Stomach smooth muscle (tissue), 2 donors: ENCODE measurements around the gene DZIP1L.
"Not testable (repeated sequence)": the region's sequence is repeated elsewhere in the genome, so short reads cannot be mapped to it uniquely, and the experiment has no call there.

Experiments used
- H3K27ac ChIP-seq: one replicate; pipeline ENCODE4 v1.7.0; 2013; ENCODE audit warnings: mild to moderate bottlenecking, low read length, inconsistent platforms
- H3K27me3 ChIP-seq, 2 donors: one replicate each; pipeline ENCODE4 v1.7.0; 2013; ENCODE audit warnings: low read length in 2 of 2; ENCODE audit not compliant: insufficient read depth in 2 of 2, control insufficient read depth in 1 of 2
- H3K36me3 ChIP-seq, 2 donors: one replicate each; pipeline ENCODE4 v1.7.0; 2013; ENCODE audit warnings: low read length in 2 of 2; ENCODE audit not compliant: control insufficient read depth in 2 of 2, insufficient read depth in 2 of 2
- H3K4me1 ChIP-seq: one replicate; pipeline ENCODE4 v1.7.0; 2013; ENCODE audit warnings: low read length; ENCODE audit not compliant: control insufficient read depth, insufficient read depth
- H3K4me3 ChIP-seq, 2 donors: one replicate each; pipeline ENCODE4 v1.7.0; 2013; ENCODE audit warnings: low read length in 2 of 2
- H3K9ac ChIP-seq, 2 donors: one replicate each; pipeline ENCODE4 v1.7.0; 2013; ENCODE audit warnings: low read length in 2 of 2, mild to moderate bottlenecking in 1 of 2
- H3K9me3 ChIP-seq, 2 donors: one replicate each; pipeline ENCODE4 v1.7.0; 2013; ENCODE audit warnings: low read length in 2 of 2; ENCODE audit not compliant: control insufficient read depth in 2 of 2
- donor health status: healthy.
- donor health status: Pancreatic carcinoma.

Gene DZIP1L

DNA sequence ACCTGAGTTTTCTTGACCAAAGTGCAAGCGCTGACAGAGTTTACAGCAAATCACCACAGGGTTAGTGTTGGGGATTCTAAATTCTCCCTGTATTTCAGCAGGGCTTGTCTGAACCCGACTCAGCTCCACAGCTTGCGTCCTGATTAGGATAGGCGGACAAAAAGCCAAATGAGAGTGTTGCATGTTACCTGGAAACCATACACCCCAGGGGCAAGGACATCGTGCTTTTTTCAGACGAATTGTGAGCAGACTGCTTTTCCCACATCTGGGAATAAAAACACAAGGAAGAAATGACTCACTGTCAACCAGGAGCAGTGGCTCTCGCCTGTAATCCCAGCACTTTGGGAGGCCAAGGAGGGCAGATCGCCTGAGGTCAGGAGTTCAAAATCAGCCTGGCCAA lies 3.0 kb downstream of the DZIP1L start:
- no peak overlapping the region for H3K27ac ChIP-seq
- peaks cover 11% of the 10 kb centered on the region for H3K4me1 ChIP-seq
- H3K27me3 ChIP-seq = no peaks in the 10 kb centered on the region
- H3K4me3 ChIP-seq = no peak overlapping the region
- H3K9ac ChIP-seq = no peak overlapping the region
- H3K9me3 ChIP-seq = no peaks in the 10 kb centered on the region
- peaks cover 5% of the 10 kb centered on the region in 2 donors for H3K36me3 ChIP-seq

DNA sequence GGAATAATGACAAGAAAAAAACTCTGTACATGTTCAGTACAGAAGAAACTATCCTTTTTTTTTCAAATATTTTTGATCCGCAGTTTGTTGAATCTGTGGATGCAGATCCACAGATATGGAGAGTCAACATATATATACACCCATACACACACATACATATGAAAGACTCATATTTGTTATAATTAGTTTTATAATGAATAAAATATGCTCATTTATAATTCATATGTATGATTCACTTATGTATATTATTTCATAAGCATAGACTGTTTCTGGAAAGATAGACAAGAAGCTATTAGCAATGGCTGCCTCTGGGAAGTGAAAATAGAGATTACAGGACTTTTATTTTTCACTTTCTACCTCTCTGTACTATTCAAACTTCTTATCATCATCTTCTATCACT lies 9.8 kb downstream of the DZIP1L start:
- H3K9me3 ChIP-seq = no peaks in the 10 kb centered on the region
- no peaks in the 10 kb centered on the region for H3K4me1 ChIP-seq
- peaks cover 6 to 14% of the 10 kb centered on the region in 2 donors for H3K36me3 ChIP-seq
- no peak overlapping the region for H3K9ac ChIP-seq
- no peak overlapping the region for H3K27ac ChIP-seq
- no peaks in the 10 kb centered on the region for H3K27me3 ChIP-seq
- H3K4me3 ChIP-seq = no peak overlapping the region

DNA sequence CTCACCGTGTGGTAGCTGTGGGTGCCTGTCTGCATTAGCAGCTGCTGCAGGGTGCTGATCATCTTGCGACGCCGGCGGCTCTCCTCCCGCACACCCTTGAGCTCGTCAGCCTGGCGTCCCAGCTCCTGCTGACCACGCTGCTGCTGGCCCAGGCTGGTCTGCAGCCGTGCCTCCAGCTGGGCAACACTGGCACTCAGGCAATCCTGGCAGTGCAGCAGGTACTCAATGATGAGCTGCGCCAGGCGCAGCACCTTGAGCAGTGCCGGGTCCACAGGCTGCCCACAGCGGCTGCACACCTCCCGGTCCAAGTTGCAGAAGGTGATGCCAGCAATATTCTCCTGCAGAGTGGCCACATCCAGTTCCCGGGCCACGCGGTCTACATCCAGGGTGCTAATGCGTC lies 11.9 kb downstream of the DZIP1L start:
- H3K4me3 ChIP-seq = no peak overlapping the region

GRCh38 chr3:138101351-138101940 lies 14.0 kb downstream of the DZIP1L start:
- H3K36me3 ChIP-seq = peaks cover 6 to 27% of the 10 kb centered on the region in 2 donors
- not testable (repeated sequence) for H3K27ac ChIP-seq, H3K4me3 ChIP-seq, H3K27me3 ChIP-seq, H3K9ac ChIP-seq, H3K4me1 ChIP-seq, H3K9me3 ChIP-seq

More for the DNA sequence above, 11.9 kb downstream of the DZIP1L start:
- H3K27me3 ChIP-seq = no peaks in the 10 kb centered on the region
- no peaks in the 10 kb centered on the region for H3K4me1 ChIP-seq
- H3K27ac ChIP-seq = no peak overlapping the region
- no peaks in the 10 kb centered on the region for H3K9me3 ChIP-seq
- H3K36me3 ChIP-seq = peaks cover 6 to 22% of the 10 kb centered on the region in 2 donors
- H3K9ac ChIP-seq = no peak overlapping the region

DNA sequence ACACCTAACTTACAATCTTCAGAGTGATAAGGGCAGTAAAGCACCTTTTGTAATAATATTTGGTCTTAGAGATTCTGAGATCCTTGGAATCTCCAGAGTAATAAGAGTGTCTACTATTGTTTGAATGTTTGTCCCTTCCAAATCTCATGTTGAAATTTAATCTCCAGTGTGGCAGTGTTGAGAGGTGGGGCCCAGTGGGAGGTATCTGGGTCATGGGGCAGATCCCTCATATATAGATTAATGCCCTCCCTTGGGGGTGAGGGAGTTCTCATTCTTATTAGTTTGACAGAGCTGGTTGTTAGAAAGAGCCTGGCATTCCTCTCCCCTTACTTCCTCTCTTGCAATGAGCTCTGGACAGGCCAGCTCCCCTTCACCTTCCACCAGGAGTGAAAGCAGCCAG lies 16.0 kb downstream of the DZIP1L start:
- Histone ChIP-seq H3K27me3 (no peaks in the 10 kb centered on the region), H3K9ac (no peak overlapping the region), H3K36me3 (peaks cover 8 to 32% of the 10 kb centered on the region in 2 donors), H3K27ac (no peak overlapping the region), H3K4me1 (no peaks in the 10 kb centered on the region), H3K4me3 (no peak overlapping the region), H3K9me3 (no peaks in the 10 kb centered on the region)

GRCh38 chr3:138097192-138098172 lies 17.9 kb downstream of the DZIP1L start:
- H3K27ac ChIP-seq = no peak overlapping the region

DNA sequence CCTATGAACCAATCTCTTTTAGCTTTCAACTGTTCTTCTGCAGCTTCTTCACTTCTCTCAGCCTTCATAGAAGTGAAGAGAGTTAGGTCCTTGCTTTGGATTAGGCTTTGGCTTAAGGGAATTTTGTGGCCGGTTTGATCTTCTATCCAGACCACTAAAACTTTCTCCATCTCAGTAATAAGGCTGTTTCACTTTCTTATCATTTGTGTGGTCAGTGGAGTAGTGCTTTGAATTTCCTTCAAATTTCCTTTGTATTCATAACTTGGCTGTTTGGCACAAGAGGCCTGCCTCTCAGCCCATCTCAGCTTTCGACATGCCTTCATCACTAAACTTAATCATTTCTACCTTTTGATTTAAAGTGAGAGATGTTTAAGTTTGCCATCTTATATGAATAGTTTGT lies 21.7 kb downstream of the DZIP1L start:
- Histone ChIP-seq H3K9me3 (peaks cover 0 to 3% of the 10 kb centered on the region in 2 donors), H3K27ac (no peak overlapping the region), H3K9ac (no peak overlapping the region), H3K27me3 (no peaks in the 10 kb centered on the region), H3K4me3 (no peak overlapping the region), H3K4me1 (no peaks in the 10 kb centered on the region), H3K36me3 (peaks cover 15 to 17% of the 10 kb centered on the region in 2 donors)

More at GRCh38 chr3:138097192-138098172, 17.9 kb downstream of the DZIP1L start:
- no peak overlapping the region for H3K4me3 ChIP-seq
- H3K36me3 ChIP-seq = peaks cover 14 to 23% of the 10 kb centered on the region in 2 donors
- H3K9ac ChIP-seq = no peak overlapping the region
- peaks cover 0 to 3% of the 10 kb centered on the region in 2 donors for H3K9me3 ChIP-seq
- H3K27me3 ChIP-seq = no peaks in the 10 kb centered on the region
- H3K4me1 ChIP-seq = no peaks in the 10 kb centered on the region

DNA sequence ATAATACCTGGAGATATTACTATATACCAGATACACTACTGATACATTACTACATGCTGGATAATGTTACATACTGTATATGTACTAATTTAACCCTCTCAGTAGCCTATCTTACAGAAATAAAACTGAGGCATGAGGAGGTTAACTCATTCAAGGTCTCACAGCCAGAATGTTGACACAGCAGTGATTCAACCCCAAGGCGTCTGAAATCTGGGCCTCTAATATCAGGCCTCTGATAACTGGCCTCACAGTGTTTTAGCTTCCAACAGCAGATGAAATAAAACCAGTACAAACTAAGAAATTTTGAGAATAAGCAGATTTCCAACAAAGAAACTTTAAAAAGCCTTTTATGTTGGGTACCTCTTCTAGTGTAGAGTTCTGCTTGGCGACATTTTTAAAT lies 23.4 kb downstream of the DZIP1L start:
- Histone ChIP-seq H3K27me3 (no peaks in the 10 kb centered on the region), H3K36me3 (peaks cover 21 to 25% of the 10 kb centered on the region in 2 donors), H3K9ac (no peak overlapping the region), H3K9me3 (peaks cover 0 to 3% of the 10 kb centered on the region in 2 donors), H3K4me3 (no peak overlapping the region), H3K4me1 (no peaks in the 10 kb centered on the region), H3K27ac (no peak overlapping the region)

DNA sequence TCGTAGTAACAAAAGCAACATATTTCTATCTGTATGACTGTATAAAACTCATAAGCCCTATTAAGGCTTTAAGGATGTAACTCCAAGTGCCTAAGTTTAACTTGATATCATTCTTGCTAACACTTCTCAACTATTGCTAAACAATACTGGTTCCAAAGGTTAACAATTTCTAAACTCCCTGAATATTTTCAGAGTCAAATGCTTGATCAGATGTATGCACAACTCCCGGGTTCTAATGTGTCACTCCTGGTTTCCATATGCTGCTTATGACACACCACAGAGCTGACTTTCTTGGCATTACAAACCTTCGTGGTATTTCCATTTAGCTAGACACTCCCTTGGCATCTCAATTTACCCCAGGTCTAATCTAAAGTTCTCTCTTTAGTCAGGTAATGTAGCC lies 26.3 kb downstream of the DZIP1L start:
- Histone ChIP-seq H3K4me1 (no peaks in the 10 kb centered on the region), H3K27me3 (no peaks in the 10 kb centered on the region), H3K9ac (no peak overlapping the region), H3K4me3 (no peak overlapping the region), H3K9me3 (peaks cover 0 to 3% of the 10 kb centered on the region in 2 donors), H3K36me3 (peaks cover 23 to 26% of the 10 kb centered on the region in 2 donors), H3K27ac (no peak overlapping the region)

GRCh38 chr3:138085745-138086144 lies 29.7 kb downstream of the DZIP1L start:
- not testable (repeated sequence) for H3K27ac ChIP-seq, H3K9ac ChIP-seq, H3K9me3 ChIP-seq, H3K27me3 ChIP-seq, H3K4me3 ChIP-seq, H3K4me1 ChIP-seq
- peaks cover 34 to 48% of the 10 kb centered on the region in 2 donors for H3K36me3 ChIP-seq

DNA sequence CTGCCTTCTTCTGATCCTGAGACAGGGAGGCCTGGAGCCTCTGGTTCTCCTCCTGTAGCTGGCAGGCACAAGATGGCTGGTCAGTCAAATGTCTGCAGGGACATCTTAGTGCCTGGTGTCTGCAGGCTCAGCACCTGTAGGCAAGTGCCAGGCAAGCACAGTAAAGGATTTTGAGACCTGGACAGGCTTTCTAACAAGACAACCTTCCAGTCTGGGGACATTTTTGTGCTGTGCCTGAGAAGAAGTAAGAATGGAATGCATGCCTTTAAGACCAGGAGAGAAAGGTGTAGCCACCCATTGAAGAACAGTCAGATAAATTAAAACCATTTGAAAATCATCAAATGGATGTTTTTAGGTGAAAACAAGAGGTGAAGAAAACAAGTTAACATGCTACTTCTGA lies 31.2 kb downstream of the DZIP1L start:
- H3K36me3 ChIP-seq = peaks cover 43 to 56% of the 10 kb centered on the region in 2 donors
- H3K27me3 ChIP-seq = no peaks in the 10 kb centered on the region
- no peaks in the 10 kb centered on the region for H3K9me3 ChIP-seq
- H3K9ac ChIP-seq = no peak overlapping the region
- peaks cover 2% of the 10 kb centered on the region for H3K4me1 ChIP-seq
- no peak overlapping the region for H3K4me3 ChIP-seq
- H3K27ac ChIP-seq = no peak overlapping the region
